Amniotic epithelial cell (primary cell): ENCODE data around the gene LIAS.
"Not testable (repeated sequence)": the region's sequence is repeated elsewhere in the genome, so short reads cannot be mapped to it uniquely, and the experiment has no call there.

Experiments
- DNase-seq: peaks from one replicate; pipeline ENCODE4 v3.0.0-alpha.2; 2010; ENCODE audit warnings: low read depth

The LIAS gene

DNA sequence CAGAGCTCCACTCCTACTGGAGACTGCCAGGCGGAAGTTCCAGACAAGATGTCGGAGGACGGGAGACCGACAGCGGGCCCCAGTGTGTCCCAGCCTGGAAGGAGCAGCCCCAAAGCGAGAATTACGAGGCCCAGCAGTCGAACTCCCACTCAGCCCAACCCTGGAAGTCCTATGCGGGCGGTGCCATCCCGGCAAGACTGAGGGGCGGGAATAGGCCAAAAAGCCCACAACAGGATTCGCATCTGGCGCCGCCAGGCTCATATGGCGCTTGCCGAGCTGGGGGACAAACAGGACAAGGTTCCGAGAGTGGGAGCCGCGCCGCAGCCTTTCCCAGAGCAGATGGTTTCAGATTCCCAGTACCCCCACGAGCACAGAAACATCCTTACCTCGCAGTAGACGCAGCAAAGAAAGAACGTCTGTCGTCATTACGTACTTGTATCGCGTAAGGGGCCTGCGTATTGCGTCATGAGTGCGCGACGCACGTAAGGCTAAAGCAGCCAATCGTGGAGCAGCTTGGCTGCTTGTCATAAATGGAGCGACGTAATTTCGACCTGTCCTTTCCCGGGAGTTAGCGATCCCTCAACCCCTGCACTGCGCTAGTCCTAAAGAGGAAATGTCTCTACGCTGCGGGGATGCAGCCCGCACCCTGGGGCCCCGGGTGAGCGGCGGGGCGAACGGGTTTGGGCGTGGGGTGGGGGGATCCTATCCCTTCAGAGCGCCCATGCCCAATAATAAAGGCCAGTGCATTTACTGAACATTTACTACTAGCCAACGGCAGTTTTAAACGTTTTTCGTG, at the start of gene LIAS, which contains the start of gene RPL9:
Gene LIAS, plus strand, starts transcription at position 552 of the 796 bp plus-strand sequence. Its CDS starts 62 bp downstream, at position 614.
Gene RPL9, minus strand, starts transcription at position 418 of the 796 bp plus-strand sequence. CDS start 483 bp downstream, outside the sequence.
- peak; percentile 99 for DNase-seq

DNA sequence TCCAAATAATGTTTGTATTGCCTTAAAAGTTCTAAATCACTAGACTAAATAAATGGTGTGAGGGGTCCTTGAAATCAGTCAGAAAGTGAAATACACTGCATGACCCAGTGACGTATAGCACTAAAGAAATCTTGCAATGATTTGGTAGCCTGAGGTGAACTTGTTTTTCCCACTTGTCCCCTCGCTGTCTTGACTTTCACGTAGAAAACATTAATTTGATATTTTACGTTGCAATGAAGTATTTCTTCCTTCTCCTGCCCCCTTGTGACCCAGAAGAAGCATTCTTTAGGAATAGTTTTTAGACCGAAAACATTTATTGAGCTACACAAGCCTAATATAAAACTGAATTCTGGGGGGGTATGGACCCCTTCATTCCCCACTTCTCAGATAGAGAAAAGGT, 48.4 kb upstream of the LIAS start:
- DNase-seq: no peak

DNA sequence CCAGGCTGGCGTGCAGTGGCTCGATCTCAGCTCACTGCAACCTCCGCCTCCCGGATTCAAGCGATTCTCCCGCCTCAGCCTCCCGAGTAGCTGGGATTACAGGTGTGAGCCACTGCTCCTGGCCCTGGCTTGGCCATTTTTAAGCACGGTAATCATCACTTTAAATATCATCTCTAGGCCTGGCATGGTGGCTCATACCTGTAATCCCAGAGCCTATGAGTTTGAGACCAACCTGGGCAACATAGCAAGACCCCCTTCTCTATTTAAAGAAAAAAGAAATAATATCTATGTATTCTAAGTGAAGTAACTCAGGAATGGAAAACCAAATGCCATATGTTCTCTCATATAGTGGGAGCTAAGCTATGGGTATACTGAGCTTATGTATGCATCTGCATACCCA, 47.3 kb upstream of the LIAS start:
- DNase-seq: not testable (repeated sequence)

DNA sequence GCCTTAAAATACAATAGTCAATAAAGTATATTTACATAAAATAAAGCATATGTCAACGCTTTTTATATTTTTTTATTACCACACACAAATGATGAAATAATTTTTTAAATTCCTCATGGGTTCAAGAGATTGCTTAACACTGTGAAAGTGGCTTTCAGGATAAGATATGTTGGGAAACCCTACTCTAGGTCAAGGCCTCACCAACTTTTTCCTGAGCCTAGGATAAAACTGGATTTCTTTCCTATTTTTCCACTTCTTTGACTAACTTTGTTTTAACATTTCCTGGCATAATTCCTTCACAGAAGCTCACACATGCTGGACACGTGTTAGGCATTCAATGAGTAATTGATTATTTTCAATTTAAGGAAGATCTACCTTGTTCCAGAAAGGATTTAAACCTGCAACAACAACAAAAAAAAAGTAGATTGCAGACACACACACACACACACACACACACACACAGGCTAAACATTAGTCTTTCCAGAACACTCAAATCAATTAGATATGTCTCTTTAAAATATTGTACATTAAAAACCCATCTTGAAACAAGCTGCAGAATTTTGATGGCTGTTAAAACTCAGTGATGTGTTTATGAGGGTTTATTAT, 43.1 kb upstream of the LIAS start:
- peak; percentile 79 for DNase-seq

DNA sequence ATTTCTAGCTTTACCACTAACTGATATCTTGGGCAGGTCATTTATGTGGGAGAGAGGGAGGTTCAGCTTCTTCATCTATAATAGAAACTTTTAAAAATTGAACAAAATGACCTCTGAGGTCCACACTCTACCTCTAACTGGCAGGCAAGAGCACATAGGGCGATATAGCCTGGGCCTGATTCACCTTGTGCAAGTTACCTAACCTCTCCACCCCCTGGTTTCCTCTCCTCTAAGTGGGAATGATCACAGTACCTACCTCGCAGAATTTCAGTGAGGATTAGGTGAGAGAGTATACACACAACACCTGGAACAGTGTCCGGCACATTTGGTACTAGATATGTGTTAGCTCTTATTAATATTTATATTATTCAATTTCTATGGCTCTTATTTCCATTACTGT, 36.6 kb upstream of the LIAS start:
- DNase-seq: no peak

DNA sequence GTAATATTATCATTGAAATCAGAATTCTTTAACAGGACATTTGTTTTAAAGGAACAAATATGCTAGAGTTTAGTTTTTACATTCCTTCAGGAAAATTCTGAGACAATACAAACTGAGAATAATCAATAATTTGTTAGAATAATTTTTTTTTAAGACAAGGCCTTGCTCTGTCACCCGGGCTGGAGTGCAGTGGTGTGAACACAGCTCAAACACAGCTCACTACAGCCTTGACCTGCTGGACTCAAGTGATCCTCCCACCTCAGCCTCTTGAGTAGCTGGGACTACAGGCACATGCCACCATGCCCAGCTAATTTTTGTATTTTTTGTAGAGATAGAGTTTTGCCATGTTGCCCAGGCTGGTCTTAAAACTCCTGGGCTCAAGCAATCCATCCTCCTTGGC, 33.6 kb upstream of the LIAS start:
- DNase-seq: not testable (repeated sequence)

DNA sequence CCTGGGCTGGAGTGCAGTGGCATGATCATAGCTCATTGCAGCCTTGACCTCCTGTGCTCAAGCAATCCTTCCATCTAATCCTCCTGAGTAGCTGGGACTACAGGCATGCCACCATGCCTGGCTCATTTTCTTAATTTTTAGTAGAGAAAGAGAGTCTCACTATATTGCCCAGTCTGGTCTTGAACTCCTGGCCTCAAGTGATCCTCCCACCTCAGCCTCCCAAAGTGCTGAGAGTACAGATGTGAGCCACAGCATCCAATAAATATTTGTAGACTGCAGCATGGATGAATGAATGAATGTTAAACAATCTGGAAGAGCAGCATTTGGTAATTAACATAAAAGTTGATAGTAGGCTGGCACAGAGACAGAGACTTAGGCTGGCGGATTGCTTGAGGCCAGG, 32.1 kb upstream of the LIAS start:
- no peak for DNase-seq

DNA sequence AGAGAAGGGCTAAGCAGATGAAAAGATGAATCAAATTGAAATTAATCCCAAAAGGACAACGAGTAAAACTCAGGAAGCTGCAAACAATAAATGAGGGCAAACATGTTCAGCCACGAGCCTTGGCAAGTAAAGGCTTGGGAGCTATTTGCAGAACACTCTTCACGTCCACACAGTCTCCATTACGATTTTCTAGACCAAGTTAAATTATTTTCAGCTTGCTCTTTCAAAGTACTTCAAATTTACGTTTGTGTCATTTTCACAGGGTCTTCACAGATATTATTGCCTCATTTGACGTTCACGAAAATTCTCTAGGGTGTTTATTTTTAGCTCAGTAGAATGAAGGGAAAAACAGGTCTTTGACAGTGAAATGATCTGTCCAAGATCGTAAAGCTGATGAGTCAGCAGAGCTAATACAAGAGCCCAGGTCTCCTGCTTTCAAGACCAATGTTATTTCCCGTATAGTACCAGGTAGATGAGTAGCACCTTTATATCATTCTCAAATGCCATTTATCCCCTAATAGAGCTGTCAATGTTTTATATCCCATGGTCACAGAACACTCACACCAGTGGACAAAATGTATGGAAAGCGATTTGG, 31.2 kb upstream of the LIAS start:
- DNase-seq: no peak

DNA sequence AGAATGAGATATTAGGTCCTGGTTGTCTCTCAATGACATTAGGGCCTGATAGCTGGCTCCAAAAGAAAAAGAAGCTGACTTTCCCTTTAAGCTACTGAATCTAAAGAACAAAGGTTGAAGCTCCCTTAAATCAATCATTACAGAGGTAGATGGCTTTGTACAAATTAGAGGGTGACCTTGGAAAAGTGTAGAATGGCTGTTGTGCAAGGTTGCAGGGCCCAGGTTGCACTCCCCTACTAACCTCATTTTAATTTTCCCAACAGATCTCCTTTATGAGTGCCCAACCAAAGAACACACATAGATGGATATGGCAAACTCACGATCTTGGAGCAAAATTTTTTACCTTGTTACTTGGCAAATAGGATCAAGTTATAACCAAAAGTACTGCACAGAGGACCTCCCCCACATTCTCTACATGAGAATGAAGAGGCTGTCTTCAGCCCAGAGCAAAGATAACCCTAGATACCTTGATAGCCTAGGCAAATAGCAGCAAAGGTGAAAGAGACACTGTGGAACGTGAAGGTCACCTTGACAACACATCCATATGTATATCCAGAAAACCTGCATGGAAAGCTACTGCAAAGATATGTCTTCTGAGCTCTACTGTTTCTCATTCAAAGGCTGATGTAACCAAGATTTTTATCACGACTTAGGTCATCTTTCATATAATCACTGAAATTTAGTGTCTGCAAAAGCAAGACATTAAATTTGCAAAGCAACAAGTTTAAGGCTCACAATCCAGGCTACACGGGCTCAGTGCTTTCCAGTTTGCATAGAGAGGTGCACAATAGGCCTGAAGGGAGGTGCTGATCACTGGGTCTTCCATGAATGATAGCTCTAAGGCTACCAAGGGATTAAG, 29.2 kb upstream of the LIAS start:
- DNase-seq: no peak

DNA sequence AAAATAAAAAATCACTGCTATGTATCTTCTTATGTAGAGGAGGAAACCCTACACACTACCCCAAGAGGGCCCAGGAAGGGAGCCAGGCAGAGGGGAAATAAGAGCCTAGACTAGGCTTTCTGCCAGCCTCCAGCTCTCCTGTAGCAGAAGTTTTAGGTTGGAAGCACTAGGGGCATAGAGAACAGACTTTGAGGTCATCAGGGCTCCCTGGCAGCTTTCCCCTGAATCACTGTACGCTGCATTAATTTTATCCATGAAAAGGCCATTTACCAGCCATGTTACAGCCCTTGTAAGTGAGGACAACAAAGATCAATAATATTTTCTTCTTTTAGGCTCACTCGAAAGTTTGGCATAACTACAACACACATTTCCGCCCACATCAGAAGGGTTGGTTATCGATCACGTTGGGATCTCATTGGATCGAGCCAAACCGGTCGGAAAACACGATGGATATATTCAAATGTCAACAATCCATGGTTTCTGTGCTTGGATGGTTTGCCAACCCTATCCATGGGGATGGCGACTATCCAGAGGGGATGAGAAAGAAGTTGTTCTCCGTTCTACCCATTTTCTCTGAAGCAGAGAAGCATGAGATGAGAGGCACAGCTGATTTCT, 24.9 kb upstream of the LIAS start:
- DNase-seq: no peak

DNA sequence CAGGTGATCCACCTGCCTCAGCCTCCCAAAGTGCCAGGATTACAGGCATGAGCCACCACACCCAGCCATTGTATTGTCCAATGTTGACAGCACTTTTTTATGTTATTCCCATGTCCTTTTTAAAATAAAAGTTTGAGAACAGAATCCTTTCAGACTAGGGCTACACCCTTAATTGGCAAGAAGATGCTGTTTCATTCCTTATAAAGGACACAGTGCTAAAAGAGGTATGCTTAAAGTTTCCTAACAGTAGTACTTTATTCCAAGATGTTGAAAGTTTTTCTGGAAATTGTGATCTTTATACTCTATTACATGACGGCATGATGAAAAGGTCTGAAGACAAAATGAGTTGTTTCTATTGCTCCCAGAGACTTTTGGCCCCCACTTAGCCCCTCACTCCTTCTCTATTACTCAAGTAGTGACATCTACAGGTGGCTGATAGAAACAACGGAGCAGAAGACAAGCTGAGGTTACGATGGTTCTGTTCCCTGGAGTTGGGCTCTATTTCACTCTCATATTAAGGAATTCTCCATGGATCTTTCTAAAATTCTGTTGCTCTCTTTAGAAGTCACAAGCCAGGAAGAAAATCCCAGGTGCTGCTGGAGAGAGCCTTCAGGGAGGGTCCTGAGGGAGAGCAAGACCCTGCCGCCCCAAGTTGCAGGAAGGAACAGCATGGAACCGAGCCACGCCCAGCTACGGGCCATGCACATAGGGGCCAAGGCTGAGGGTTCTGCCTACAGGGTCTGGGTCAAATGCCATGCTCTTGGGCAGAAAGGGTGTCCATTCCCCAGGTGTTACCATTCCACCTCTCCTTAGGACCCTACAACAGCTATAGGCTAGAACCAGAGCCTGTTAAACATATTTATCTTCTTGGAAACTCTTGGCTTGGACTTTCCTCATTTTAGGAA, 22.9 kb upstream of the LIAS start:
- DNase-seq: no peak

DNA sequence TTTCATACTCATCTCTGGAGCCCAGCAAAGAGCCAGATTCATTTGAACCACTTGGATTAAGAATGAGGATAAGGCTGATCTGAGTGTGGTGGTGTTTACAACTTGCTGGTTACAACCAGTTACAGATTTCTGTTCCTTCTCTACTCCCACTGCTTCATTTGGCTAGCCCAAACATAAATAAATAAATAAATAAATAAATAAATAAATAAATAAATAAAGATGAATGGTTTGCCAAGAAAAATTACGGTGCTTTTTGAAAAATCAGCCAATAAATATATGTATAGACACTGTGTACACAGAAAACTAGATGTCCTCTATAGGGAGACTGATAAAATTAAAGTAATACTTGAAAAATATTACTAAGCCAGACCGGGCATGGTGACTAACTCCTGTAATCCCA, 17.3 kb upstream of the LIAS start:
- no peak for DNase-seq

DNA sequence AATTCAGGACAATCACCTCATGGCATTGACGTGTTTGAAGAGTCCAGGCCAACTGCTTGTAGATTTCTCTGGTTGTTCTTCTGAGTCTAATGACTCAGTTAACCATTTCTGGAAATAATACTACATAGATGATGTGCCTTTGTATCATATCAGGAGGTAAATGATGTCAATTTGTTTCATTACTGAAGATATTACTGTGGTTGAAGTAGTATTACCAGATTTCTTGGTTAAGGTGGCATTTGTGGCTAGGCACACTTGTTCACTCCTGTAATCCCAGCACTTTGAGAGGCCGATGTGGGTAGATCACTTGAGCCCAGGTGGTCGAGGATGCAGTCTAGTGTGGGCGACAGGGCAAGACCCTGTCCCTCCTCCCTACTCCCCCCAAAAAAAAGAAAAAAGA, 15.9 kb upstream of the LIAS start:
- DNase-seq: no peak

DNA sequence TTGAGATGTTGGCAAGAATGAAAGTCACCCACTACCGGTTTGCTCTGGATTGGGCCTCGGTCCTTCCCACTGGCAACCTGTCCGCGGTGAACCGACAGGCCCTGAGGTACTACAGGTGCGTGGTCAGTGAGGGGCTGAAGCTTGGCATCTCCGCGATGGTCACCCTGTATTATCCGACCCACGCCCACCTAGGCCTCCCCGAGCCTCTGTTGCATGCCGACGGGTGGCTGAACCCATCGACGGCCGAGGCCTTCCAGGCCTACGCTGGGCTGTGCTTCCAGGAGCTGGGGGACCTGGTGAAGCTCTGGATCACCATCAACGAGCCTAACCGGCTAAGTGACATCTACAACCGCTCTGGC, 12.4 kb upstream of the LIAS start:
- no peak for DNase-seq

DNA sequence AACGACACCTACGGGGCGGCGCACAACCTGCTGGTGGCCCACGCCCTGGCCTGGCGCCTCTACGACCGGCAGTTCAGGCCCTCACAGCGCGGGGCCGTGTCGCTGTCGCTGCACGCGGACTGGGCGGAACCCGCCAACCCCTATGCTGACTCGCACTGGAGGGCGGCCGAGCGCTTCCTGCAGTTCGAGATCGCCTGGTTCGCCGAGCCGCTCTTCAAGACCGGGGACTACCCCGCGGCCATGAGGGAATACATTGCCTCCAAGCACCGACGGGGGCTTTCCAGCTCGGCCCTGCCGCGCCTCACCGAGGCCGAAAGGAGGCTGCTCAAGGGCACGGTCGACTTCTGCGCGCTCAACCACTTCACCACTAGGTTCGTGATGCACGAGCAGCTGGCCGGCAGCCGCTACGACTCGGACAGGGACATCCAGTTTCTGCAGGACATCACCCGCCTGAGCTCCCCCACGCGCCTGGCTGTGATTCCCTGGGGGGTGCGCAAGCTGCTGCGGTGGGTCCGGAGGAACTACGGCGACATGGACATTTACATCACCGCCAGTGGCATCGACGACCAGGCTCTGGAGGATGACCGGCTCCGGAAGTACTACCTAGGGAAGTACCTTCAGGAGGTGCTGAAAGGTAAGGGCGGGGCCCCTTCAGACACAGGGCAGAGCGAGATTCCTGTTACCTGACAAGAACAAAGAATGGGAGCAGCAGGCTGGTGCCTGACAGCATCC, 11.8 kb upstream of the LIAS start:
- DNase-seq: peak; percentile 62

DNA sequence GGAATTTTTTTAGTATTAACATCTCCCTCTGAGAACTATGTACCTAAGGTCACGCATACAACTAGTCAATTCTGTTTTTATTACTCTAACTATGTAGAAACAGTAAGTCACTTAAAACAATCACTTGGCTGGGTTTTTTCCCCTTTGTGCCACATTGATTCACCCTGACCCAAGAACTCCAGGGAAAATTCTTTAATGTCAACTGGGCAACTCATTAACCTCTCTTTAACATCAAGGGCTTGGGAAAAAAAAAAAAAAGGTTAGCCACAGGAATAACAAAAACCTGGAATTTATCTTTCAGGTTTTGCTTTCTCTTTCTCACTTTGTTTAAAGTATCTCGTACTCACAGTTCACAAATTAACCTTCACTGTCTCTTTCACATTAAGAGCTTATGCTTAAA, 8.2 kb upstream of the LIAS start:
- DNase-seq: no peak

DNA sequence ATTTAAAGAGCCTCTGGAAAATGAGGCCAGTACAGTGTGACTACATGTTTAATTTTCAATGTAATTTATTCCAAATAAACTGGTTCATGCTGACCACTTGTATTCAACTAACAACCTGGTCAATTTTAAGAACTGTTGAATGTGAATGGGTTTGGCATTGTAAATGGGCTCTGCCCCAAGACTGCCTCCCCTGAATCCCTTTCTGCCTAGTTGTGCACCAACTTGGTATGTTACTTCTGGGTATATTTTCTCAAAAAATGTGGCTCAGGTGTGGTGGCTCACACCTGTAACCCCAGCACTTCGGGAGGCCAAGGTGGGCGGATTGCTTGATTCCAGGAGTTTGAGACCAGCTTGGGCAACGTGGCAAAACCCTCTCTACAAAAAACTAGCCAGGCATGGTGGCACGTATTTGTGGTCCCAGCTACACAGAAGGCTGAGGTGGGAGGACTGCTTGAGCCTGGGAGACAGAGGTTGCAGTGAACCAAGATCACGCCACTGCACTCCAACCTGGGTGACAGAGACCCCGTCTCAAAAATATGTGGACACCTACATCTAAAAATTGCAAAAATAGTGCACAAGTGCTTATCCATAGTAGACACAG, 7.3 kb upstream of the LIAS start:
- DNase-seq: no peak

DNA sequence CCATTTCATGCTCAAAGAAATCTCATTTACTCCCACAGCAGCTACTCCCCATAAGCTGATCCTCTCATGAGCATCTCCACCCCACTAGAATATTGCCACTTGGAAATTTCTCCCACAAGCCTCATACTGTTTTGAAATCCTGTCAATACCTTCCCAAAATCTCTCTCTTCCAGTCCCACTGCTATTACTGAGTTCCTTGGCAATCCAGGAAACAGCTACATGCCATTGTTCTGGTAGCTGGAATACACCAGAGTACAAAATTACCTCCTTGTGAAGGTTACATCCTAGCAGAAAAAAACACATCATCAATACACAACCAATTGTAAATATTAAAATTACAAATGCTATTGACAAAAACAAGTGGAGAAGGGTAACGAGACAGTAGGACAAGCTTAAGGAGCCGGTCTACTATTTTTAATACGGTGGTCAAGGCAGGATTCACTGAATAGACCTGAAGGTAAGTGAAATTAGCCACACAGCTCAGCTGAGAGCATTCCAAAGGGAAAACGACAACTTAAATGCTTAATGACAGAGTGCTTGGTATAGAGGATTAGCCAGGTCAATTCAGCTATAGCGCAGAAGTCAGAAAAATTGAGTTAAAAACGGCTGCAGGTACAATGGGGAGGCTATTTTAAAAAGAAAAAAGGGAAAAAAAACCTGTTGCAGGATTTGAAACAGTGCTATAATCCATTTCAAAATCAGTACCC, 6.5 kb upstream of the LIAS start:
- DNase-seq: no peak
